ENCODE results near the gene SETBP1. TPM values are rescaled to one million over a fixed set of nuclear protein-coding genes. Genes with fewer than 3 reads are reported as not detected.

The SETBP1 gene
- total and polyA plus RNA-seq, 9 of the 15 experiments (the other 6 are each of a cell fraction or from before 2014, with no cell fraction given) = under 0.01 to 0.13 (median 0.04) TPM

GRCh38 chr18:44914028-44914427 is 233.3 kb downstream of the SETBP1 start (continued):
- TF ChIP-seq CHD7 (IDR thresholded peaks at IDR 0.05; ENCODE audit: low read depth, low read length) = no peak
- TF ChIP-seq ZNF436 (CRISPR knock-in tag; IDR thresholded peaks at IDR 0.05) = no peak
- no peak for TF ChIP-seq EGR1 (conservative IDR thresholded peaks at IDR 0.05)
- no peak for TF ChIP-seq KAT7 (CRISPR knock-in tag; IDR thresholded peaks at IDR 0.05; ENCODE audit: borderline replicate concordance)
- TF ChIP-seq SMC3 (conservative IDR thresholded peaks at IDR 0.05; ENCODE audit: insufficient read depth, low read depth, low read length) = no peak
